Endothelial cell (in vitro differentiated cells): ENCODE measurements around the gene RNF7. TPM values are rescaled to one million over a fixed set of nuclear protein-coding genes. Genes with fewer than 3 reads are reported as not detected.

ENCODE experiments used
- DNase-seq: peaks from one replicate; pipeline ENCODE4 v3.0.0; 2021; ENCODE audit warnings: low spot score
- H3K27ac Mint-ChIP-seq: one replicate; pipeline ENCODE4 v1.8.0; 2021; ENCODE audit warnings: mixed read lengths, inconsistent platforms; ENCODE audit not compliant: unreplicated experiment
- H3K27me3 Mint-ChIP-seq: one replicate; pipeline ENCODE4 v1.8.0; 2021; ENCODE audit warnings: mild to moderate bottlenecking, moderate library complexity, mixed read lengths, inconsistent platforms; ENCODE audit not compliant: unreplicated experiment
- H3K36me3 Mint-ChIP-seq: one replicate; pipeline ENCODE4 v1.8.0; 2021; ENCODE audit warnings: mild to moderate bottlenecking, low read depth, mixed read lengths, inconsistent platforms; ENCODE audit not compliant: unreplicated experiment
- H3K4me1 Mint-ChIP-seq: one replicate; pipeline ENCODE4 v1.8.0; 2021; ENCODE audit warnings: mild to moderate bottlenecking, mixed read lengths, inconsistent platforms; ENCODE audit not compliant: unreplicated experiment
- H3K4me3 Mint-ChIP-seq: one replicate; pipeline ENCODE4 v1.8.0; 2021; ENCODE audit warnings: mild to moderate bottlenecking, mixed read lengths, inconsistent platforms; ENCODE audit not compliant: unreplicated experiment
- H3K9me3 Mint-ChIP-seq: one replicate; pipeline ENCODE4 v1.8.0; 2021; ENCODE audit warnings: mixed read lengths, inconsistent platforms; ENCODE audit not compliant: unreplicated experiment
- total RNA-seq: library from RNA; stranded (reverse); fragmentation: NEBNext Ultra II Directional; extraction: Animal tissue kit (Norgen Biotek cat#: 25700); gene quantifications from one replicate; pipeline ENCODE4 v1.2.1, GENCODE V29; 2021; ENCODE audit not compliant: unreplicated experiment
- TF ChIP-seq, protein P1 (sequence below): fragments of 200-600 bp; sonication (generic); IDR thresholded peaks from one replicate; pipeline ENCODE4 v1.5.0; 2021; ENCODE audit warnings: antibody characterized with exemption; ENCODE audit not compliant: unreplicated experiment

Gene RNF7
- total RNA-seq, 1 donor from 2014 or later = 184 TPM

DNA sequence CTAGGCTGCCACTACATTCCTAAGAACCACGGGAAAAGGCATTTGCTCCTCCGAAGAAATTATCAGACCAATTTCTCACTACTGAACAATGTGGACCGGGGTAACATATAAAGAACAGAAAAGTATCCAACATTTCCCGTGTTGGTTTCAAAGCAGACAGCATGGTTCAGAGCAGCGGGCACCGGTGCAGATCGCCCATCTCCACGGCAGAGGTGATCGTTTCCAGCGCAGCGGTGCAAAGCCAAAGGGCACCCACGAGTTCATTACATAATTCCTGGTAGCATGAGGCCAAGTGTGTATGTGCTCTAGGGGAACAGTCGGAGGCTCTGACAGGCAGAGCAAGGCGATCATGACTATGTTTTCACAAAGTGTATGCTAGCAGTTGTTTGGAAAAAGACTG lies 38.3 kb downstream of the RNF7 start:
- no peak overlapping the region for H3K27ac Mint-ChIP-seq
- no peaks in the 10 kb centered on the region for H3K4me1 Mint-ChIP-seq
- H3K36me3 Mint-ChIP-seq = no peaks in the 10 kb centered on the region

DNA sequence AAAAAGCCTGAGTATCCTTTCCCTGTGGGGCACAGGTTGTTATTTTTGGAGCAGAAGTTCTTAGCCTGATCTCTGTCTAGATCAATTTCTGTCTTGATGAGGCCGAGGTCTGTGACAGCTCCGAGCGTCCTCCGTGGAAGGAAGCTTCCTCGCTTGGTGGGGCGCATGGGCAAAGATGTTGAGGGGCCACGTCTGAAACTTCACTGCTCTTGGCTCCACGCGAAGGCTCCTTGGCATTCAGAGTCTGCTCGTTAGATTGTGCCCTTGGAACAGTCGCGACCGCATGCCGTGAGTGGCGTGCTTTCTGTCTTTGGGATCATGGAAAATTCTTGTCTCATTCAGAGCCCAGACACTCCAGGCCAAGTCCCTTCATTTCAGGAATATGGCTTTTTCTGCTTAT lies 38.8 kb downstream of the RNF7 start:
- H3K4me1 Mint-ChIP-seq = peaks cover 1% of the 10 kb centered on the region
- H3K36me3 Mint-ChIP-seq = no peaks in the 10 kb centered on the region
- DNase-seq = no peak
- H3K27ac Mint-ChIP-seq = no peak overlapping the region
- TF ChIP-seq, protein P1, sequence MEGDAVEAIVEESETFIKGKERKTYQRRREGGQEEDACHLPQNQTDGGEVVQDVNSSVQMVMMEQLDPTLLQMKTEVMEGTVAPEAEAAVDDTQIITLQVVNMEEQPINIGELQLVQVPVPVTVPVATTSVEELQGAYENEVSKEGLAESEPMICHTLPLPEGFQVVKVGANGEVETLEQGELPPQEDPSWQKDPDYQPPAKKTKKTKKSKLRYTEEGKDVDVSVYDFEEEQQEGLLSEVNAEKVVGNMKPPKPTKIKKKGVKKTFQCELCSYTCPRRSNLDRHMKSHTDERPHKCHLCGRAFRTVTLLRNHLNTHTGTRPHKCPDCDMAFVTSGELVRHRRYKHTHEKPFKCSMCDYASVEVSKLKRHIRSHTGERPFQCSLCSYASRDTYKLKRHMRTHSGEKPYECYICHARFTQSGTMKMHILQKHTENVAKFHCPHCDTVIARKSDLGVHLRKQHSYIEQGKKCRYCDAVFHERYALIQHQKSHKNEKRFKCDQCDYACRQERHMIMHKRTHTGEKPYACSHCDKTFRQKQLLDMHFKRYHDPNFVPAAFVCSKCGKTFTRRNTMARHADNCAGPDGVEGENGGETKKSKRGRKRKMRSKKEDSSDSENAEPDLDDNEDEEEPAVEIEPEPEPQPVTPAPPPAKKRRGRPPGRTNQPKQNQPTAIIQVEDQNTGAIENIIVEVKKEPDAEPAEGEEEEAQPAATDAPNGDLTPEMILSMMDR = no peak
- no peak overlapping the region for H3K4me3 Mint-ChIP-seq
- H3K27me3 Mint-ChIP-seq = peaks cover 2% of the 10 kb centered on the region
- H3K9me3 Mint-ChIP-seq = no peaks in the 10 kb centered on the region

More for the DNA sequence above, 38.3 kb downstream of the RNF7 start:
- peaks cover 2% of the 10 kb centered on the region for H3K27me3 Mint-ChIP-seq
- no peak overlapping the region for H3K4me3 Mint-ChIP-seq
- H3K9me3 Mint-ChIP-seq = no peaks in the 10 kb centered on the region
- DNase-seq = no peak
- TF ChIP-seq, protein P1 = no peak

DNA sequence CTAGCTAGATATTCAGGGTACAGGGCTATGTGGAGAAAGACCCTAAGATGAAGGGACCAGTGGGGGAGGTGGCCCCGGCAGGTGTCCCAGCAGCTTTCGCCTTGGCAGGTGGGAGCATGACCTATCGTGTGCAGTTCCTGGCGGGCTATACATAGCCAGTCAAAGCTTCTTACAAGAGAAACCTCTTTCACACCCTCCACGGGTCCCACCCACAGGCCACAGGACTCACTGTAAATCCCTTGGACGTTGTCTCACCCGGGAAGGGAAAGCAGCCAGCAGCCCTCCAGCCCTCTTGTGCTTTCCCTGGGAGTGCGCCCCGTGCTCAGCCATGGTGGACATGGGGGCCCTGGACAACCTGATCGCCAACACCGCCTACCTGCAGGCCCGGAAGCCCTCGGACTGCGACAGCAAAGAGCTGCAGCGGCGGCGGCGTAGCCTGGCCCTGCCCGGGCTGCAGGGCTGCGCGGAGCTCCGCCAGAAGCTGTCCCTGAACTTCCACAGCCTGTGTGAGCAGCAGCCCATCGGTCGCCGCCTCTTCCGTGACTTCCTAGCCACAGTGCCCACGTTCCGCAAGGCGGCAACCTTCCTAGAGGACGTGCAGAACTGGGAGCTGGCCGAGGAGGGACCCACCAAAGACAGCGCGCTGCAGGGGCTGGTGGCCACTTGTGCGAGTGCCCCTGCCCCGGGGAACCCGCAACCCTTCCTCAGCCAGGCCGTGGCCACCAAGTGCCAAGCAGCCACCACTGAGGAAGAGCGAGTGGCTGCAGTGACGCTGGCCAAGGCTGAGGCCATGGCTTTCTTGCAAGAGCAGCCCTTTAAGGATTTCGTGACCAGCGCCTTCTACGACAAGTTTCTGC lies 40.1 kb downstream of the RNF7 start:
- TF ChIP-seq, protein P1 = no peak
- Mint-ChIP-seq H3K4me3 (no peak overlapping the region), H3K36me3 (no peaks in the 10 kb centered on the region), H3K9me3 (no peaks in the 10 kb centered on the region), H3K4me1 (peaks cover 3% of the 10 kb centered on the region), H3K27me3 (peaks cover 8% of the 10 kb centered on the region), H3K27ac (no peak overlapping the region)
- no peak for DNase-seq

DNA sequence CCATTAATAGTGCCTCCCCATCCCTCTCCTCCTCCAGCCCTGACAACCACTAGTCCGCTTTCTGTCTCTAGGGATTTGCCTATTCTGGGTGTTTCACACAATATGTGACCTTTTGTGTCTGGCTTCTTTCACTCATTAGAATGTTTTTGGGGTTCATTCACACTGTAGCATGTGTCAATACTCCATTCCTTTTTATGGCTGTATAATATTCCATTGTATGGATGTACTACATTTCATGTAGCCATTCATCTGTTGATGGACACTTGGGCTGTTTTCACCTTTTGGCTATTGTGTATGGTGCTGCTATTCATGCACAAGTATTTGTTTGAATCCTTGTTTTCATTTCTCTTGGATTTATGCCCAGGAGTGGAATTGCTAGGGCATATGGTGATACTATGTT lies 41.6 kb downstream of the RNF7 start:
- no peaks in the 10 kb centered on the region for H3K36me3 Mint-ChIP-seq
- no peak overlapping the region for H3K4me3 Mint-ChIP-seq
- H3K27ac Mint-ChIP-seq = no peak overlapping the region
- H3K4me1 Mint-ChIP-seq = peaks cover 9% of the 10 kb centered on the region
- H3K9me3 Mint-ChIP-seq = no peaks in the 10 kb centered on the region
- H3K27me3 Mint-ChIP-seq = peaks cover 9% of the 10 kb centered on the region
- DNase-seq = no peak
- TF ChIP-seq, protein P1 = no peak

DNA sequence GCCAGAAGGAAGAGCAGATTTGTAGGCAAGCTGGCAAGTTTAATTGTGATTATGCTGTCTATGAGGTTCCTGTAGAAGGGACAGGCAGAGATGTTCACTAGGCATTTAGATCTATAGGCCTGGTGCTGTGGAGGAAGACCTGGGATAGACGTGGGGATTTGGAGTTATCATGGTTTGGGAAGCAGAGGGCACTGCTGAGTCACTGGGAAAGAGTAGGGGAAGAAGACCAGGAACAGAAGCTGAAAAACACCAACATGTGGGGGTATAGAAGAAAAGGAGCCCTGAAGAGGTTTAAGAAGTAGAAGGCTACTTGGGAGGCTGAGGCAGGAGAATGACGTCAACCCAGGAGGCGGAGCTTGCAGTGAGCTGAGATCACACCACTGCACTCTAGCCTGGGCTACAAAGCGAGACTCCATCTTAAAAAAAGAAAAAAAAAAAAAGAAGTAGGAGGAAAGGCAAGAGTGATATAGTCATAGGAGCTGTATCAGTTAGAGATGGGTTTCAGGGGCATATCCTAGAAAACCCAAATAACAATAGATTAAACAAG lies 44.4 kb downstream of the RNF7 start:
- no peak overlapping the region for H3K4me3 Mint-ChIP-seq
- TF ChIP-seq, protein P1 = no peak
- H3K27ac Mint-ChIP-seq = no peak overlapping the region
- H3K27me3 Mint-ChIP-seq = peaks cover 9% of the 10 kb centered on the region
- no peak for DNase-seq
- H3K4me1 Mint-ChIP-seq = peaks cover 9% of the 10 kb centered on the region
- no peaks in the 10 kb centered on the region for H3K9me3 Mint-ChIP-seq
- H3K36me3 Mint-ChIP-seq = no peaks in the 10 kb centered on the region
